GM20000 (cell line): ENCODE results near the gene KIAA1586.
"Not testable (repeated sequence)": the region's sequence is repeated elsewhere in the genome, so short reads cannot be mapped to it uniquely, and the experiment has no call there.

Experiments used
- DNase-seq: peaks from one replicate; pipeline ENCODE4 v3.0.0; 2012; ENCODE audit warnings: low spot score
- CTCF ChIP-seq: IDR thresholded peaks from 2 replicates; pipeline ENCODE4 v1.5.1; 2012; ENCODE audit warnings: mild to moderate bottlenecking, control low read depth; ENCODE audit errors: extremely low read depth, missing control alignments

Gene KIAA1586

GRCh38 chr6:57046332-57047256 is at the start of gene KIAA1586:
TSS of gene KIAA1586 (plus strand) at chr6:57046693. CDS start at chr6:57046756, 63 bp downstream.
- DNase-seq = peak; percentile 87

GRCh38 chr6:56999049-56999448 is 47.4 kb upstream of the KIAA1586 start:
- no peak for TF ChIP-seq CTCF
- DNase-seq = no peak

GRCh38 chr6:56999748-57000147 is 46.7 kb upstream of the KIAA1586 start:
- DNase-seq = not testable (repeated sequence)

- no peak for DNase-seq
These were observed 44.3 kb upstream of the KIAA1586 start for GRCh38 chr6:57002197-57002596.

GRCh38 chr6:57004292-57004691 is 42.2 kb upstream of the KIAA1586 start:
- no peak for TF ChIP-seq CTCF
- DNase-seq = no peak

More at GRCh38 chr6:57002197-57002596, 44.3 kb upstream of the KIAA1586 start:
- no peak for TF ChIP-seq CTCF

- DNase-seq = no peak
- no peak for TF ChIP-seq CTCF
These were observed 40.4 kb upstream of the KIAA1586 start for GRCh38 chr6:57006101-57006500.

- not testable (repeated sequence) for DNase-seq
These were observed 38.4 kb upstream of the KIAA1586 start for GRCh38 chr6:57008069-57008468.

- DNase-seq = no peak
- TF ChIP-seq CTCF = no peak
These were observed 33.0 kb upstream of the KIAA1586 start for GRCh38 chr6:57013521-57013926.

GRCh38 chr6:57017069-57017468 is 29.4 kb upstream of the KIAA1586 start:
- no peak for DNase-seq
- no peak for TF ChIP-seq CTCF
